Measurements from ENCODE around the gene PPP1R2. TPM values are rescaled to one million over a fixed set of nuclear protein-coding genes. Genes with fewer than 3 reads are reported as not detected.

PPP1R2 gene
- total and polyA plus RNA-seq, 2 donors (not counting 3 experiments of a cell fraction or from before 2014, with no cell fraction given) = 19.9 to 37.3 TPM

DNA sequence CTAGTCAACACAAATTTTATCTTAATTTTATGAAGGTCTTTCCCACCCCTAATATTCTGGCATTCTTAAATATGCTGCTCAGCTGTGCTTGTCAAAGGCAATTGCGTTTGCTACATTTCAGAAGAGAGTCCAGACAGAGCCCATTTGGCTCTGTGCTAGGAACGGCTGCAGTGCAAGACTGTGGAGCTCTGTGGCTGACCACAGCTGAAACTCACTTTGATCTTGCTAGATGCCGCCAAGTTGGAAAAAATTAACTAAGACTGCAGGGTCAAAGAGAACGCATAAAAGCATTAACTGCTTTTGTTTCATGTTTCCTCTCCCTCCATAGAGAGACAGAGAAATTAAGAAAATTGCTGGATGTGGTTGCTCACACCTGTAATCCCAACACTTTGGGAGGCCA lies 7.6 kb upstream of the PPP1R2 start:
- H3K36me3 ChIP-seq (ENCODE audit: control insufficient read depth in 2 of 2, extremely low read depth in 1 of 2, insufficient read depth in 2 of 2, low read length in 2 of 2) = no peaks in the 10 kb centered on the region
- intact Hi-C loops (cut with micrococcal nuclease) = no loop called here
- H3K27ac ChIP-seq (ENCODE audit: insufficient read depth, low read depth, low read length) = no peak overlapping the region
- no peak overlapping the region for H3K9ac ChIP-seq (replicated peaks; ENCODE audit: extremely low read depth, insufficient read depth, low read length)
- POLR2A ChIA-PET = no interaction called here
- no peaks in the 10 kb centered on the region for H4K20me1 ChIP-seq (replicated peaks; ENCODE audit: control insufficient read depth, extremely low read depth, insufficient read depth, low read length)
- BruUV-seq (replicated peaks) = no TSS peak
- DNase-seq (ENCODE audit: low read depth, low spot score) (no peak), FAIRE-seq (no peak)
- no peak overlapping the region for H3K4me2 ChIP-seq (ENCODE audit: insufficient read depth, low read length)
- no peaks in the 10 kb centered on the region for H3K9me1 ChIP-seq (replicated peaks; ENCODE audit: control insufficient read depth, extremely low read depth, insufficient read depth, low read length)
- no peaks in the 10 kb centered on the region for H3K9me3 ChIP-seq (replicated peaks; ENCODE audit: control insufficient read depth, insufficient read depth, low read length)
- dilution Hi-C loops (cut with MboI; ENCODE audit: extremely low pct_ligation_motif_present, low sequenced_read_pairs) = no loop called here
- no peak overlapping the region for H3K4me3 ChIP-seq (replicated peaks in 1 of 3; ENCODE audit: insufficient read depth in 1 of 3, low read depth in 1 of 3, low read length in 3 of 3)
- peaks cover 10% of the 10 kb centered on the region for H3K4me1 ChIP-seq (ENCODE audit: control insufficient read depth, extremely low read depth, insufficient read depth, low read length)
- CTCF ChIA-PET = no interaction called here
- no peak overlapping the region for H2AFZ ChIP-seq (ENCODE audit: low read depth, low read length)
- TF ChIP-seq, protein P1, sequence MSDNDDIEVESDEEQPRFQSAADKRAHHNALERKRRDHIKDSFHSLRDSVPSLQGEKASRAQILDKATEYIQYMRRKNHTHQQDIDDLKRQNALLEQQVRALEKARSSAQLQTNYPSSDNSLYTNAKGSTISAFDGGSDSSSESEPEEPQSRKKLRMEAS (IDR thresholded peaks at IDR 0.05; ENCODE audit: insufficient read depth, insufficient read length) = no peak
- TF ChIP-seq JUN (IDR thresholded peaks at IDR 0.05; ENCODE audit: borderline replicate concordance, insufficient read depth, insufficient read length, low read depth) = no peak
- no peak for TF ChIP-seq EZH2 (IDR thresholded peaks at IDR 0.05; ENCODE audit: borderline replicate concordance, low read depth, low read length, severe bottlenecking)
- TF ChIP-seq FOS (IDR thresholded peaks at IDR 0.05; ENCODE audit: borderline replicate concordance, insufficient read depth, low read length) = no peak
- TF ChIP-seq, protein P2, sequence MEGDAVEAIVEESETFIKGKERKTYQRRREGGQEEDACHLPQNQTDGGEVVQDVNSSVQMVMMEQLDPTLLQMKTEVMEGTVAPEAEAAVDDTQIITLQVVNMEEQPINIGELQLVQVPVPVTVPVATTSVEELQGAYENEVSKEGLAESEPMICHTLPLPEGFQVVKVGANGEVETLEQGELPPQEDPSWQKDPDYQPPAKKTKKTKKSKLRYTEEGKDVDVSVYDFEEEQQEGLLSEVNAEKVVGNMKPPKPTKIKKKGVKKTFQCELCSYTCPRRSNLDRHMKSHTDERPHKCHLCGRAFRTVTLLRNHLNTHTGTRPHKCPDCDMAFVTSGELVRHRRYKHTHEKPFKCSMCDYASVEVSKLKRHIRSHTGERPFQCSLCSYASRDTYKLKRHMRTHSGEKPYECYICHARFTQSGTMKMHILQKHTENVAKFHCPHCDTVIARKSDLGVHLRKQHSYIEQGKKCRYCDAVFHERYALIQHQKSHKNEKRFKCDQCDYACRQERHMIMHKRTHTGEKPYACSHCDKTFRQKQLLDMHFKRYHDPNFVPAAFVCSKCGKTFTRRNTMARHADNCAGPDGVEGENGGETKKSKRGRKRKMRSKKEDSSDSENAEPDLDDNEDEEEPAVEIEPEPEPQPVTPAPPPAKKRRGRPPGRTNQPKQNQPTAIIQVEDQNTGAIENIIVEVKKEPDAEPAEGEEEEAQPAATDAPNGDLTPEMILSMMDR (IDR thresholded peaks at IDR 0.05; ENCODE audit: extremely low read depth in 1 of 2, insufficient read depth in 1 of 2, low read depth in 1 of 2, low read length in 2 of 2) = no peak
- TF ChIP-seq POLR2AphosphoS5 (IDR thresholded peaks at IDR 0.05; ENCODE audit: insufficient read depth, low read depth, low read length) = no peak
- no peak for TF ChIP-seq MYC (IDR thresholded peaks at IDR 0.05; ENCODE audit: low read depth, low read length)
- TF ChIP-seq POLR2A (IDR thresholded peaks at IDR 0.05; ENCODE audit: low read depth, low read length) = no peak
- H3K79me2 ChIP-seq (ENCODE audit: control insufficient read depth, insufficient read depth, low read length) = no peaks in the 10 kb centered on the region
- peaks cover 19 to 34% of the 10 kb centered on the region in 2 experiments for H3K27me3 ChIP-seq (ENCODE audit: control insufficient read depth in 2 of 2, insufficient read depth in 2 of 2, low read length in 2 of 2)
